Measurements from ENCODE around the gene HS2ST1. TPM values are rescaled to one million over a fixed set of nuclear protein-coding genes. Genes with fewer than 3 reads are reported as not detected.

The HS2ST1 gene
- polyA plus RNA-seq, 1 donor (not counting 4 experiments of a cell fraction or from before 2014, with no cell fraction given), result 18.7 TPM

DNA sequence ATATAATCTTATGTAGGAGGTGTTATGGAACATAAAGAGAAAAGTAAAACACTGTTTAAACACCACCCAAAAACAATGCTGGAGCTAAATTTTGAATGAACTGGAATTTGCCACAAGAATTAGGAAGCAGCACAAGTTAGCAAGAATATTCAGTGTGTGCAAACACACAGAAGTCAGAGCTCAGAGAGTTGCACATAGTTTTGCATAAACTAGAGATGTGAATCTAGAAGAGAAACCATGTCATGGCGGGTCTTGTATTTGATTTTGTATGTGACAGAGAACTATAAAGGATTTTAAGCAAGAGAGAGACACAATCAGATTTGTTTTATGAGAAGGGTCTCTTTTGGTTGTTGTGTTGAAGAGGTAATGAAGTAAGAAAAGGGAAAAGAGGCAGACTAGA is 38.7 kb upstream of the HS2ST1 start:
- Histone ChIP-seq H4K20me1 (ENCODE audit: control insufficient read depth, extremely low read depth, insufficient read depth, low read length) (no peaks in the 10 kb centered on the region), H3K36me3 (ENCODE audit: control insufficient read depth in 2 of 2, extremely low read depth in 1 of 2, insufficient read depth in 2 of 2, low read length in 2 of 2) (no peaks in the 10 kb centered on the region), H2AFZ (ENCODE audit: control insufficient read depth, low read length) (no peak overlapping the region), H3K9me3 (ENCODE audit: control insufficient read depth, low read depth, low read length) (no peaks in the 10 kb centered on the region), H3K9me1 (ENCODE audit: control insufficient read depth, extremely low read depth, insufficient read depth, low read length) (no peaks in the 10 kb centered on the region), H3K79me2 (ENCODE audit: control insufficient read depth, insufficient read depth, low read length) (no peaks in the 10 kb centered on the region), H3K9ac (ENCODE audit: control insufficient read depth, extremely low read depth, insufficient read depth, low read length) (no peak overlapping the region), H3K4me2 (ENCODE audit: control insufficient read depth, extremely low read depth, insufficient read depth, low read depth, low read length) (no peak overlapping the region), H3K27me3 (ENCODE audit: control insufficient read depth, extremely low read depth, insufficient read depth, low read length) (no peaks in the 10 kb centered on the region), H3K27ac (ENCODE audit: control insufficient read depth, insufficient read depth, low read length) (no peak overlapping the region), H3K4me3 (ENCODE audit: control insufficient read depth in 2 of 3, extremely low read depth in 1 of 3, insufficient read depth in 2 of 3, low read depth in 1 of 3, low read length in 3 of 3) (no peak overlapping the region), H3K4me1 (ENCODE audit: control insufficient read depth, extremely low read depth, insufficient read depth, low read length) (no peaks in the 10 kb centered on the region)
- DNase-seq (ENCODE audit: low read depth, low spot score), result no peak
- TF ChIP-seq, protein P1, sequence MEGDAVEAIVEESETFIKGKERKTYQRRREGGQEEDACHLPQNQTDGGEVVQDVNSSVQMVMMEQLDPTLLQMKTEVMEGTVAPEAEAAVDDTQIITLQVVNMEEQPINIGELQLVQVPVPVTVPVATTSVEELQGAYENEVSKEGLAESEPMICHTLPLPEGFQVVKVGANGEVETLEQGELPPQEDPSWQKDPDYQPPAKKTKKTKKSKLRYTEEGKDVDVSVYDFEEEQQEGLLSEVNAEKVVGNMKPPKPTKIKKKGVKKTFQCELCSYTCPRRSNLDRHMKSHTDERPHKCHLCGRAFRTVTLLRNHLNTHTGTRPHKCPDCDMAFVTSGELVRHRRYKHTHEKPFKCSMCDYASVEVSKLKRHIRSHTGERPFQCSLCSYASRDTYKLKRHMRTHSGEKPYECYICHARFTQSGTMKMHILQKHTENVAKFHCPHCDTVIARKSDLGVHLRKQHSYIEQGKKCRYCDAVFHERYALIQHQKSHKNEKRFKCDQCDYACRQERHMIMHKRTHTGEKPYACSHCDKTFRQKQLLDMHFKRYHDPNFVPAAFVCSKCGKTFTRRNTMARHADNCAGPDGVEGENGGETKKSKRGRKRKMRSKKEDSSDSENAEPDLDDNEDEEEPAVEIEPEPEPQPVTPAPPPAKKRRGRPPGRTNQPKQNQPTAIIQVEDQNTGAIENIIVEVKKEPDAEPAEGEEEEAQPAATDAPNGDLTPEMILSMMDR (optimal IDR thresholded peaks at IDR 0.05 in 1 of 3, IDR thresholded peaks at IDR 0.05 in 1 of 3, conservative IDR thresholded peaks at IDR 0.05 in 1 of 3; ENCODE audit: extremely low read depth in 1 of 3, insufficient read depth in 2 of 3, low read length in 3 of 3), result no peak
- no peak for TF ChIP-seq EZH2 (IDR thresholded peaks at IDR 0.05; ENCODE audit: low read length)
- dilution Hi-C loops (cut with MboI; ENCODE audit: extremely low pct_ligation_motif_present, low sequenced_read_pairs), result no loop called here
- FAIRE-seq, result no peak

- TF ChIP-seq EZH2 (IDR thresholded peaks at IDR 0.05; ENCODE audit: low read length), result no peak
- TF ChIP-seq, protein P1 (optimal IDR thresholded peaks at IDR 0.05 in 1 of 3, IDR thresholded peaks at IDR 0.05 in 1 of 3, conservative IDR thresholded peaks at IDR 0.05 in 1 of 3; ENCODE audit: extremely low read depth in 1 of 3, insufficient read depth in 2 of 3, low read length in 3 of 3), result no peak
- dilution Hi-C loops (cut with MboI; ENCODE audit: extremely low pct_ligation_motif_present, low sequenced_read_pairs), result no loop called here
- H3K36me3 ChIP-seq (ENCODE audit: control insufficient read depth in 2 of 2, extremely low read depth in 1 of 2, insufficient read depth in 2 of 2, low read length in 2 of 2), result no peaks in the 10 kb centered on the region
- H2AFZ ChIP-seq (ENCODE audit: control insufficient read depth, low read length), result no peak overlapping the region
- H3K9me3 ChIP-seq (ENCODE audit: control insufficient read depth, low read depth, low read length), result no peaks in the 10 kb centered on the region
- H3K4me2 ChIP-seq (ENCODE audit: control insufficient read depth, extremely low read depth, insufficient read depth, low read depth, low read length), result no peak overlapping the region
- no peak for DNase-seq (ENCODE audit: low read depth, low spot score)
- H3K27me3 ChIP-seq (ENCODE audit: control insufficient read depth, extremely low read depth, insufficient read depth, low read length), result no peaks in the 10 kb centered on the region
- H3K27ac ChIP-seq (ENCODE audit: control insufficient read depth, insufficient read depth, low read length), result no peak overlapping the region
- no peak overlapping the region for H3K4me3 ChIP-seq (ENCODE audit: control insufficient read depth in 2 of 3, extremely low read depth in 1 of 3, insufficient read depth in 2 of 3, low read depth in 1 of 3, low read length in 3 of 3)
- H3K79me2 ChIP-seq (ENCODE audit: control insufficient read depth, insufficient read depth, low read length), result peaks cover 29% of the 10 kb centered on the region
- no peaks in the 10 kb centered on the region for H3K4me1 ChIP-seq (ENCODE audit: control insufficient read depth, extremely low read depth, insufficient read depth, low read length)
- H3K9me1 ChIP-seq (ENCODE audit: control insufficient read depth, extremely low read depth, insufficient read depth, low read length), result no peaks in the 10 kb centered on the region
- no peaks in the 10 kb centered on the region for H4K20me1 ChIP-seq (ENCODE audit: control insufficient read depth, extremely low read depth, insufficient read depth, low read length)
- H3K9ac ChIP-seq (ENCODE audit: control insufficient read depth, extremely low read depth, insufficient read depth, low read length), result no peak overlapping the region
- no peak for FAIRE-seq
Measured at GRCh38 chr1:86887479-86888162, 26.8 kb upstream of the HS2ST1 start.

All from keratinocyte (primary cell).